Panc1 (cell line): ENCODE data around the gene SLC10A7. TPM values are rescaled to one million over a fixed set of nuclear protein-coding genes. Genes with fewer than 3 reads are reported as not detected.

ENCODE experiments used
- ATAC-seq: fragments of 200-7000 bp; cut with Tn5 transposase; 2 replicates; pipeline ENCODE4 v1.9.1; 2020; ENCODE audit warnings: mild to moderate bottlenecking, moderate library complexity
- BruUV-seq: library from RNA; stranded (reverse); fragments of 400-500 nt; replicated peaks from 2 replicates; lab custom pipeline; 2021; lab: Mats Ljungman, UMichigan
- CTCF ChIA-PET: fragments of 300-600 bp; sonication (Branson Sonifier 250); formaldehyde crosslinking; loops from one replicate; lab custom pipeline; 2022; ENCODE audit warnings: antibody characterized with exemption; lab: Charles Lee
- POLR2A ChIA-PET: fragments of 300-600 bp; sonication (Branson Sonifier 250); formaldehyde crosslinking; loops from one replicate; lab custom pipeline; 2022; ENCODE audit warnings: antibody characterized with exemption; lab: Charles Lee
- DNase-seq: peaks from one replicate; pipeline ENCODE4 v3.0.0-alpha.2; 2010; ENCODE audit warnings: low read depth, low spot score
- H3K27ac ChIP-seq: 2 replicates; pipeline ENCODE4 v1.5.1; 2011; ENCODE audit warnings: mild to moderate bottlenecking, low read length, inconsistent platforms
- H3K27me3 ChIP-seq: fragments of 200-500 bp; sonication (Bioruptor generic); 2 replicates; pipeline ENCODE4 v1.6.0; 2014; ENCODE audit warnings: low read length, inconsistent platforms; ENCODE audit not compliant: control insufficient read depth, insufficient read depth
- H3K36me3 ChIP-seq: fragments of 200-500 bp; sonication (Bioruptor generic); 2 replicates; pipeline ENCODE4 v1.5.1; 2014; ENCODE audit warnings: inconsistent platforms, mild to moderate bottlenecking, low read length, moderate library complexity; ENCODE audit not compliant: control insufficient read depth, insufficient read depth
- H3K4me1 ChIP-seq: 2 replicates; pipeline ENCODE4 v1.5.1; 2011; ENCODE audit warnings: inconsistent platforms, mild to moderate bottlenecking, low read length, moderate library complexity; ENCODE audit not compliant: control insufficient read depth, insufficient read depth
- H3K4me3 ChIP-seq, 2 experiments: 2 replicates each; pipeline ENCODE4 v1.5.1; 2011 to 2012; ENCODE audit warnings: low read depth in 2 of 2, low read length in 2 of 2, mild to moderate bottlenecking in 2 of 2, inconsistent platforms in 1 of 2, moderate library complexity in 1 of 2
- H3K9me3 ChIP-seq: fragments of 200-500 bp; sonication (Bioruptor generic); 2 replicates; pipeline ENCODE4 v1.5.1; 2014; ENCODE audit warnings: low read depth, mild to moderate bottlenecking, inconsistent platforms, low read length, moderate library complexity; ENCODE audit not compliant: control insufficient read depth, insufficient read depth
- POLR2AphosphoS5 ChIP-seq: IDR thresholded peaks from 2 replicates; pipeline ENCODE4 v1.6.1; 2012; ENCODE audit warnings: mild to moderate bottlenecking, low read depth, low read length, moderate library complexity
- SIN3A ChIP-seq: IDR thresholded peaks from 2 replicates; pipeline ENCODE4 v1.6.1; 2012; ENCODE audit warnings: low read depth, mild to moderate bottlenecking, low read length, moderate library complexity, borderline replicate concordance; ENCODE audit not compliant: insufficient read depth
- TCF7L2 ChIP-seq: IDR thresholded peaks from 2 replicates; pipeline ENCODE4 v1.6.1; 2011; ENCODE audit warnings: mild to moderate bottlenecking, low read depth, low read length, inconsistent platforms
- in situ Hi-C: cut with HindIII; loops from 2 replicates; pipeline ENCODE4 v1.10.0; 2016; ENCODE audit warnings: low sequenced_read_pairs, low pct_unique_long_range_greater_than_20kb
- intact Hi-C: fragments of 100-400 bp; cut with micrococcal nuclease; formaldehyde crosslinking; loops from one replicate; pipeline ENCODE4 v1.10.0; 2022; ENCODE audit not compliant: unreplicated experiment
- total RNA-seq: library from RNA; stranded (reverse); gene quantifications from one replicate; pipeline ENCODE4 v1.2.1, GENCODE V29; 2021; ENCODE audit not compliant: unreplicated experiment
- TF ChIP-seq, protein P1 (sequence below), 2 experiments: IDR thresholded peaks; 2 replicates each; pipeline ENCODE4 v1.6.1; 2011 to 2012; ENCODE audit warnings: low read depth in 2 of 2, control low read depth in 1 of 2, low read length in 1 of 2, mild to moderate bottlenecking in 1 of 2, moderate library complexity in 1 of 2; ENCODE audit not compliant: insufficient read depth in 1 of 2
- TF ChIP-seq, protein P2 (sequence below): fragments of 450-650 bp; IDR thresholded peaks from 2 replicates; pipeline ENCODE4 v1.5.1; 2017; ENCODE audit warnings: mild to moderate bottlenecking

SLC10A7 gene
- total RNA-seq, 1 experiment from 2014 or later, result 1.5 TPM

DNA sequence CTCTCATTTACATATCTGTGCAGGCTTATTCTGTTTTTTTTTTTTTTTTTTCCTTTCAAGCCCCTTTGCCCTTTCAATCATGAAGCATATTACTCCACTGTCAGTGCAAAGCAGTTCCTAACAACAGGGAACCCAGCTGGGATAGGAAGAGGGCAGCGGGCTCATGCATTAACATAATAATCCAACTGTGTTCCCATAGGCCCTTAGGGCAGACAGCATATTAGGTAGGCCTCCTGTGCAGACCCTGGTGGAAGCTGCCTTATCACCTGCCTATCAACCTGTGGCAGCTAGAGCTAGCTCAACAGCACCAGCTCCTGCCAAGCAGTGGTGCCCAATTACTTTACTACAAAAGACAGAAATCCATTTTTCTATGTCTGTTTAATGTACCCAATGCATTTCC is 49.3 kb downstream of the SLC10A7 start:
- H3K4me1 ChIP-seq, result no peaks in the 10 kb centered on the region
- BruUV-seq, result no TSS peak
- DNase-seq, result no peak
- no peak for ATAC-seq
- H3K36me3 ChIP-seq, result no peaks in the 10 kb centered on the region
- in situ Hi-C loops, result no loop called here
- no peak for TF ChIP-seq SIN3A
- TF ChIP-seq TCF7L2, result no peak
- TF ChIP-seq, protein P1, sequence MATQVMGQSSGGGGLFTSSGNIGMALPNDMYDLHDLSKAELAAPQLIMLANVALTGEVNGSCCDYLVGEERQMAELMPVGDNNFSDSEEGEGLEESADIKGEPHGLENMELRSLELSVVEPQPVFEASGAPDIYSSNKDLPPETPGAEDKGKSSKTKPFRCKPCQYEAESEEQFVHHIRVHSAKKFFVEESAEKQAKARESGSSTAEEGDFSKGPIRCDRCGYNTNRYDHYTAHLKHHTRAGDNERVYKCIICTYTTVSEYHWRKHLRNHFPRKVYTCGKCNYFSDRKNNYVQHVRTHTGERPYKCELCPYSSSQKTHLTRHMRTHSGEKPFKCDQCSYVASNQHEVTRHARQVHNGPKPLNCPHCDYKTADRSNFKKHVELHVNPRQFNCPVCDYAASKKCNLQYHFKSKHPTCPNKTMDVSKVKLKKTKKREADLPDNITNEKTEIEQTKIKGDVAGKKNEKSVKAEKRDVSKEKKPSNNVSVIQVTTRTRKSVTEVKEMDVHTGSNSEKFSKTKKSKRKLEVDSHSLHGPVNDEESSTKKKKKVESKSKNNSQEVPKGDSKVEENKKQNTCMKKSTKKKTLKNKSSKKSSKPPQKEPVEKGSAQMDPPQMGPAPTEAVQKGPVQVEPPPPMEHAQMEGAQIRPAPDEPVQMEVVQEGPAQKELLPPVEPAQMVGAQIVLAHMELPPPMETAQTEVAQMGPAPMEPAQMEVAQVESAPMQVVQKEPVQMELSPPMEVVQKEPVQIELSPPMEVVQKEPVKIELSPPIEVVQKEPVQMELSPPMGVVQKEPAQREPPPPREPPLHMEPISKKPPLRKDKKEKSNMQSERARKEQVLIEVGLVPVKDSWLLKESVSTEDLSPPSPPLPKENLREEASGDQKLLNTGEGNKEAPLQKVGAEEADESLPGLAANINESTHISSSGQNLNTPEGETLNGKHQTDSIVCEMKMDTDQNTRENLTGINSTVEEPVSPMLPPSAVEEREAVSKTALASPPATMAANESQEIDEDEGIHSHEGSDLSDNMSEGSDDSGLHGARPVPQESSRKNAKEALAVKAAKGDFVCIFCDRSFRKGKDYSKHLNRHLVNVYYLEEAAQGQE (IDR thresholded peaks at IDR 0.05; ENCODE audit: insufficient read depth in 1 of 2, low read depth in 2 of 2, low read length in 1 of 2), result no peak
- TF ChIP-seq, protein P2, sequence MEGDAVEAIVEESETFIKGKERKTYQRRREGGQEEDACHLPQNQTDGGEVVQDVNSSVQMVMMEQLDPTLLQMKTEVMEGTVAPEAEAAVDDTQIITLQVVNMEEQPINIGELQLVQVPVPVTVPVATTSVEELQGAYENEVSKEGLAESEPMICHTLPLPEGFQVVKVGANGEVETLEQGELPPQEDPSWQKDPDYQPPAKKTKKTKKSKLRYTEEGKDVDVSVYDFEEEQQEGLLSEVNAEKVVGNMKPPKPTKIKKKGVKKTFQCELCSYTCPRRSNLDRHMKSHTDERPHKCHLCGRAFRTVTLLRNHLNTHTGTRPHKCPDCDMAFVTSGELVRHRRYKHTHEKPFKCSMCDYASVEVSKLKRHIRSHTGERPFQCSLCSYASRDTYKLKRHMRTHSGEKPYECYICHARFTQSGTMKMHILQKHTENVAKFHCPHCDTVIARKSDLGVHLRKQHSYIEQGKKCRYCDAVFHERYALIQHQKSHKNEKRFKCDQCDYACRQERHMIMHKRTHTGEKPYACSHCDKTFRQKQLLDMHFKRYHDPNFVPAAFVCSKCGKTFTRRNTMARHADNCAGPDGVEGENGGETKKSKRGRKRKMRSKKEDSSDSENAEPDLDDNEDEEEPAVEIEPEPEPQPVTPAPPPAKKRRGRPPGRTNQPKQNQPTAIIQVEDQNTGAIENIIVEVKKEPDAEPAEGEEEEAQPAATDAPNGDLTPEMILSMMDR, result no peak
- TF ChIP-seq POLR2AphosphoS5, result no peak
- no peak overlapping the region for H3K27ac ChIP-seq
- no peaks in the 10 kb centered on the region for H3K27me3 ChIP-seq
- intact Hi-C loops, result no loop called here
- no peak overlapping the region for H3K4me3 ChIP-seq
- ChIA-PET POLR2A (no interaction called here), CTCF (no interaction called here)
- no peaks in the 10 kb centered on the region for H3K9me3 ChIP-seq

DNA sequence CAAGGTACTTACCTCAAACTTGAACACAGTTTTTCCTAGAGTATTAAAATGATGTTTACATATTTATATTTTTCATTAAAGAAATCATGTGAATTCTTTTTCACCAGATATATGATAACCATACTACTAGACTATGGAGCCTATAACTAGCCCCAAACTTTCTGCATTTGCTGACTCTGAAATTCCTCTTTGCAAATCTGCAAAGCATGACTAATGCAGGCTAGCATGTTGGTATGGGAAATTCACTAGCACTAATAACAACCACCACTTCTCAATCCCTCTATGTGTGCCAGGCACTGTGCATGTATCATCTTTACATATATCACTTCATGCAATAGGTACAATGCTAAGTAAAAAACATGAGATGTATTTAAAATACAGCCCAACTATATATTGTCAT is 51.1 kb downstream of the SLC10A7 start:
- no peak for ATAC-seq

More for the DNA sequence above, 51.1 kb downstream of the SLC10A7 start:
- no peaks in the 10 kb centered on the region for H3K27me3 ChIP-seq
- in situ Hi-C loops, result no loop called here
- ChIA-PET CTCF (no interaction called here), POLR2A (no interaction called here)
- no peaks in the 10 kb centered on the region for H3K9me3 ChIP-seq
- intact Hi-C loops, result no loop called here
- H3K4me3 ChIP-seq, result no peak overlapping the region
- no TSS peak for BruUV-seq
- no peak overlapping the region for H3K27ac ChIP-seq
- H3K4me1 ChIP-seq, result no peaks in the 10 kb centered on the region
- DNase-seq, result no peak
- TF ChIP-seq POLR2AphosphoS5, result no peak
- TF ChIP-seq, protein P2, result no peak
- no peak for TF ChIP-seq TCF7L2
- TF ChIP-seq, protein P1 (IDR thresholded peaks at IDR 0.05; ENCODE audit: insufficient read depth in 1 of 2, low read depth in 2 of 2, low read length in 1 of 2), result no peak
- no peak for TF ChIP-seq SIN3A
- no peaks in the 10 kb centered on the region for H3K36me3 ChIP-seq
